ENCODE data around the gene ORAI3. TPM values are rescaled to one million over a fixed set of nuclear protein-coding genes. Genes with fewer than 3 reads are reported as not detected.

ORAI3 gene
- total and polyA plus RNA-seq, 2 donors from 2014 or later: 23.1 to 32.3 TPM

DNA sequence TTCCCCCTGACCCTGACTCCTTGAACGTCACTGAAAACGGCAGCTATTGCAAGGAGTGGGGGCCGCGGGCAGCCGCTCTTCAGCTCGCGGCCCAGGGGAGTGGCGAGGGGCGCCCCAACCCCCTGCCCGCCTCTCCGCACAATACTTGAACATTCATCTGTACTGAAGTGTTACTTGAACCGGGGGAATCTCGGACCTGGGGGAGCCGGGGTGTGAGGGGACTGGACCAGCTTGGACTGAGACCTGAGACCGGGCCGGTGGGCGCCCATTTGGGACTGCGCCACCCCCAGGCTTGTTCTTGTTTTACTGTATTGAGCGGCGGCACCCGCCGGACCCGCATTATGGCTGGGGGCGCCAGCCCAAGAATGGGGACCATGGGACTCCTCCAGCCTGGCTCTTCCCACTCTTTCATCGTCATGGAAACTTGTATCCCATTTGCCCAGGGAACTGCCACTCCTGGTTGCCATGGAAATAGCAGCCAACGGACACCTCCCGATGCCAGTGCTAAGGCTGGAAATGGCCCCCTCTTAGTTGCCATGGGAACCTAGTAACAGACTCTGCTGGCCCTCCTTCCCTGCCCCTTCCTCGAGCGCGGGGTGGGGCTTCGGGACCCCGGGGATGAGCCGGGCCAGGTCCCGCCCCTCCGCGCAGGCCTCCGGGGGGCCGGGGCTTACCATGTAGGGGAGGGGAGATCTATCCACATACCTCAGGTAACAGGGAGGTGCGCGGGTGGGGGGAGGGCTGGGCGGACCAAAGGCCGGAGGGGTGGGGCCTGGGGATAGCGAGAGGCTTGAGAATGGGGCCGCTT lies 805 bp upstream of the ORAI3 start:
- TF ChIP-seq, protein P1, sequence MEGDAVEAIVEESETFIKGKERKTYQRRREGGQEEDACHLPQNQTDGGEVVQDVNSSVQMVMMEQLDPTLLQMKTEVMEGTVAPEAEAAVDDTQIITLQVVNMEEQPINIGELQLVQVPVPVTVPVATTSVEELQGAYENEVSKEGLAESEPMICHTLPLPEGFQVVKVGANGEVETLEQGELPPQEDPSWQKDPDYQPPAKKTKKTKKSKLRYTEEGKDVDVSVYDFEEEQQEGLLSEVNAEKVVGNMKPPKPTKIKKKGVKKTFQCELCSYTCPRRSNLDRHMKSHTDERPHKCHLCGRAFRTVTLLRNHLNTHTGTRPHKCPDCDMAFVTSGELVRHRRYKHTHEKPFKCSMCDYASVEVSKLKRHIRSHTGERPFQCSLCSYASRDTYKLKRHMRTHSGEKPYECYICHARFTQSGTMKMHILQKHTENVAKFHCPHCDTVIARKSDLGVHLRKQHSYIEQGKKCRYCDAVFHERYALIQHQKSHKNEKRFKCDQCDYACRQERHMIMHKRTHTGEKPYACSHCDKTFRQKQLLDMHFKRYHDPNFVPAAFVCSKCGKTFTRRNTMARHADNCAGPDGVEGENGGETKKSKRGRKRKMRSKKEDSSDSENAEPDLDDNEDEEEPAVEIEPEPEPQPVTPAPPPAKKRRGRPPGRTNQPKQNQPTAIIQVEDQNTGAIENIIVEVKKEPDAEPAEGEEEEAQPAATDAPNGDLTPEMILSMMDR (IDR thresholded peaks at IDR 0.05; ENCODE audit: borderline replicate concordance, extremely low read depth, insufficient read depth): no peak
- Histone ChIP-seq H3K27ac (ENCODE audit: low read depth in 2 of 2, low read length in 2 of 2) (peak overlapping the region; percentile 69 to 94), H3K9me3 (ENCODE audit: control insufficient read depth in 2 of 3, insufficient read depth in 1 of 3, low read length in 3 of 3) (no peaks in the 10 kb centered on the region), H3K9ac (ENCODE audit: low read length in 3 of 3) (peak overlapping the region in 1 of 3 donors; percentile 79), H3K36me3 (ENCODE audit: control insufficient read depth in 2 of 3, insufficient read depth in 3 of 3, low read length in 3 of 3) (peaks cover 2 to 3% (median 2%) of the 10 kb centered on the region in 3 donors), H3K4me3 (ENCODE audit: low read length in 3 of 3) (peak overlapping the region; percentile 34 to 89 (median 81)), H3K4me1 (ENCODE audit: control insufficient read depth in 2 of 3, insufficient read depth in 2 of 3, low read depth in 1 of 3, low read length in 3 of 3) (peaks cover 0 to 17% (median 10%) of the 10 kb centered on the region in 3 donors), H3K27me3 (ENCODE audit: control insufficient read depth, insufficient read depth, low read length) (no peaks in the 10 kb centered on the region)
- peak; percentile 97 to 99 (median 99) for DNase-seq
- FAIRE-seq: no peak
- intact Hi-C loops (cut with DNase I): no loop called here

DNA sequence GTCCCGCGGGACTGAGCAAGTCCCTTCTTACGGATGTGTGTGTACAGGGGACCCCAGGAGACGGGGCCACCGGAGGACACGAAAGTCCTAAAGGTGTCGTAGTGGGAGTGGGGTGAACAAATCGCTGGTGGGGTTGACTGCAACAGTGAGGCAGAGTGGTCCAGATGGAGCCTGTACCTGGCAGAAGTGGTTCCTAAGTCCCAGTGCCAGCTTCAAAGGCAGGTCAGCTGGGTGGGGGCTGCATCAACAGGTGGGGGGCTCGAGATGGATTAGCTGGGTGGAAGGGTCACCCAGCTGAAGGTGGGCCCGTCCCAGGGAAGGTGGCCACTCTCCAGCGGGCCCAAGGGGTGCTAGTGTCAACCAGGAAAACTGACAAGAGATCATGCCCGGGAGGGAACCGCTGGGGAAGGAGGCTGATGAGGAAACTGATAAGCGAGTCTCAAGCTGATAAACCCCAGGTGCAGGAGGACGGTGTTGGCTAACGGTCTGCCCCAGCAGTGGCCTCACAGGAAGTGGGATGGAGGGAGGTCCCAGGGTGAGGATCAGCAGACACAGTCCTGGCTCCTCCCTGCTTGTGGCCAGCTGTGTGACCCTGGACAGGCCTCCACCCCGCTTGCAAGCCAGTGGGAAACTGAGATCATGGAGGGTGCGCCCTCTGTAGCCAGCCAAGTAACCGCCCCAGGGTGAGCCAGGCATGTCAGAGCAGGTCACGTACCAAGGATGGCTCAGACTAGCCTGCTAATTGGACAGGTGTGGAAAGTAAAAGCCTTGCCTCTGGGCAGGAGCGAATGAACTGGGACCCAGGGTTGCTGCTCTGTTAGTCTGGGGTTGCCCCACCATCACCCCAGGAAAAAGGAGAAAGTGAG lies 1.0 kb downstream of the ORAI3 start:
- no peaks in the 10 kb centered on the region for H3K9me3 ChIP-seq (ENCODE audit: control insufficient read depth in 2 of 3, insufficient read depth in 1 of 3, low read length in 3 of 3)
- DNase-seq: peak; percentile 62 to 95 (median 81)
- no peaks in the 10 kb centered on the region for H3K27me3 ChIP-seq (ENCODE audit: control insufficient read depth, insufficient read depth, low read length)
- TF ChIP-seq, protein P1 (IDR thresholded peaks at IDR 0.05; ENCODE audit: borderline replicate concordance, extremely low read depth, insufficient read depth): no peak
- no peak for FAIRE-seq
- H3K4me1 ChIP-seq (ENCODE audit: control insufficient read depth in 2 of 3, insufficient read depth in 2 of 3, low read depth in 1 of 3, low read length in 3 of 3): peaks cover 0 to 26% (median 15%) of the 10 kb centered on the region in 3 donors
- intact Hi-C loops (cut with DNase I): no loop called here
- H3K36me3 ChIP-seq (ENCODE audit: control insufficient read depth in 2 of 3, insufficient read depth in 3 of 3, low read length in 3 of 3): no peaks in the 10 kb centered on the region
- H3K27ac ChIP-seq (ENCODE audit: low read depth in 2 of 2, low read length in 2 of 2): peak overlapping the region; percentile 69 to 94
- H3K4me3 ChIP-seq (ENCODE audit: low read length in 3 of 3): peak overlapping the region; percentile 76 to 89 (median 81)
- H3K9ac ChIP-seq (ENCODE audit: low read length in 3 of 3): peak overlapping the region; percentile 50 to 79 (median 51)

DNA sequence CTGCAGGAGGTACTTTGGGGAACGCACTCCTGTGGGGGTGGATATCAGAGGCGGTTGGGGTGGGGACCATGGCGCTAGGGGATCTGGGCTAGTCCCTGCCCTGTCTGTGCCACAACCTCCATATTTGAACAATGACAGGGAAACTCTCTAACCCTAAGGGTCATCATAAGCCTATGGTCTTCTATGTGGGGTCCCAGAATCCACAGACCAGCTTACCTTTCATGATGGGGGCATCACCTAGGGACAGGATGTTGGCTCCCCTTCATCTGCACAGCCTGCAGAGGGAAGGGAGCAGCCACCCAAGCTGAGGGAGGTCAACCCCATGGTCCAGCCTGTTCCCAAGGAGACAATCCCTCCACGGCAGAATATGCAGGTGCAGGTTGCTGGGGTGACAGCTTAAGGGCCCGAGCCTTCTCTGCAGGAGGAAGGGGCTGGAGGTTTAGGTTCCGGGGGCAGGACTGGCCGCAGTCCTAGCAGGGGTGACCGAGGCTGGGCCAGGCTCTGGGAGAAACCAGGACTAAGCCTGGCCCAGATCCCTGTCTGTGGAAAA lies 1.7 kb downstream of the ORAI3 start:
- H3K9me3 ChIP-seq (ENCODE audit: control insufficient read depth in 2 of 3, insufficient read depth in 1 of 3, low read length in 3 of 3): no peaks in the 10 kb centered on the region
- H3K27me3 ChIP-seq (ENCODE audit: control insufficient read depth, insufficient read depth, low read length): no peaks in the 10 kb centered on the region
- H3K4me1 ChIP-seq (ENCODE audit: control insufficient read depth in 2 of 3, insufficient read depth in 2 of 3, low read depth in 1 of 3, low read length in 3 of 3): peaks cover 0 to 26% (median 15%) of the 10 kb centered on the region in 3 donors
- intact Hi-C loops (cut with DNase I): no loop called here
- H3K4me3 ChIP-seq (ENCODE audit: low read length in 3 of 3): peak overlapping the region in 2 of 3 donors; percentile 81 to 89
- peak overlapping the region in 2 of 3 donors; percentile 51 to 79 for H3K9ac ChIP-seq (ENCODE audit: low read length in 3 of 3)
- FAIRE-seq: no peak
- H3K36me3 ChIP-seq (ENCODE audit: control insufficient read depth in 2 of 3, insufficient read depth in 3 of 3, low read length in 3 of 3): no peaks in the 10 kb centered on the region
- no peak overlapping the region for H3K27ac ChIP-seq (ENCODE audit: low read depth in 2 of 2, low read length in 2 of 2)
- TF ChIP-seq, protein P1 (IDR thresholded peaks at IDR 0.05; ENCODE audit: borderline replicate concordance, extremely low read depth, insufficient read depth): no peak
- DNase-seq: peak in 1 of 5 donors; percentile 64

Measured in kidney (tissue), 14 donors.